Fibroblast of skin of abdomen (primary cell): ENCODE measurements around the gene MBD3L2B.

Experiments used
- DNase-seq: peaks from one replicate; pipeline ENCODE4 v3.0.0-alpha.2; 2013

The MBD3L2B gene

DNA sequence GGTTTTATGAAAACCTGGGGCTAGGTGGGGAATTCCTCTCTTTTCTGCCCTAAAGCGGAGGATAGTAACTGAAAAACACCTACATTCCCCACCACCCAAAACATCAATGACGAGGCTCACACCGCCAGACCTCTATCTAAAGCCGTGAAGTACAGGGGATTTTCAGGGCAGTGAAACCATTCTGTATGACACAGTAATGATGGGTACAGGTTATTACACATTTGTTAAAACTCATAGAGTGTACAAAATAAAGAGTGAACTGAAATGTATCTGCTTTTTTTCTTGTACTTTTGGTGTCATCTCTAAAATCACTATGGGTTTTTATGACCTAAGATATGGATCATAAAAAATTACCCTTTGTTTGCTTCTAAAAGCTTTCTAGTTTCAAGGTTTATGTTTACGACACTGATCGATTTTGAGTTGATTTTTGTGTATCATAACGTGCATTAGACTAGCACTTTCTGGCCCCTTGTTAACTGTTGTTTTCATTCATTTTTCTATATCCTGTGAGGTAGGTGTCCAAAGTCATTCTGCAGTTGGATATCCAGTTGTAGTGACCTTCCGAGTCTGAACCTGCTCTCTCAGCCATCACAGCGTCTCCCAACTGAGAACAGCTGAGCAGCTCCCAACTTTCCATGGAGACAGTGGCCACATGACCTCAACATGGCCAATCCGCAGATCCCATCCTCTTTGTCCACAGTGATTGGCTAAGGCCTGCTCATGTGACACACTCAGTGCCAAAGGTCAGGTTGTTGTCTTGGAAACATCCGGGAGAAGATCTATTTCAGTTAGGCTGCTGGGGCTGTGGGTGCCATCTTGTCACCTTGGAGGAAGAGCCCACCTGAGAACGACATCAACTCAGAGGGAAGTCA, 10.3 kb downstream of the MBD3L2B start:
- DNase-seq: no peak

DNA sequence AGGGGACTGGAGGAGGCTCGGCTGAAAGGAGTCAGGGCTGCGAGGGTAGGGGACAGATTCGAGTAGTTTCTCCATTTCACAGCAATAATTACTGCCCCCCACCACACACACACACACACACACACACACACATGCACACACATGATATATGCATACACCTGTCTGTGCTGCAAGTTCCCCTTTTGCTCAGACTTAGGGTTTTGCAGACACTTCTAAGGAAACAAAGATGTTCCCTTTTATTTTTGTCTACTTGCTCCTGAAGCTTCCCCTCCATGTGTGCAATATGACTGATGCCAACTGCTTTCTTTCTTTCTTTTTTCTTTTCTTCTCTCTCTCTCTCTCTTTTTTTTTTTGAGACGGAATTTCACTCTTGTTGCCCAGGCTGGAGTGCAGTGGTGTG, 13.4 kb downstream of the MBD3L2B start:
- DNase-seq: no peak

- DNase-seq: no peak
Observed at GRCh38 chr19:7006135-7006704, 15.0 kb downstream of the MBD3L2B start.

DNA sequence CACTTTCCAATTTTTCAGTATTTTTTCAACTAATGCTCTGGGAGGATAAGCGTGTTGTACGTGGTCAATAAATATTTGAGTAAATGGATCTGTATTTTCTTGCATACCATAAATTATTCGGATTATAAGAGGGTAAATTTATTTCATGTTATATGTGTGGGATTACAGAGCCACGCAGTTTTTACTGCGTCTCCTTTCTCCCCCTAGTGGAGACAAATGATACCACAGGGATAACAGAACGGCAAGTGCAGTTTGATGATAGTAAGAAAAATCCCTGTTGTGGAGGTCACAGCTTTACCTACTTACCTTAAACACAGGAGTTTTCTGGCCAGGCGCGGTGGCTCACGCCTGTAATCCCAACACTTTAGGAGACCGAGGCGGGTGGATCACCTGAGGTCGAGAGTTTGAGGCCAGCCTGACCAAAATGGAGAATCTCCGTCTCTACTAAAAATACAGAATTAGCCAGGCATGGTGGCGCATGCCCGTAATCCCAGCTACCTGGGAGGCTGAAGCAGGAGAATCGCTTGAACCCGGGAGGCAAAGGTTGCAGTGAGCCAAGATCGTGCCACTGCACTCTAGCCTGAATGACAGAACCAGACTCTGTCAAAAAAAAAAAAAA, 16.8 kb downstream of the MBD3L2B start:
- DNase-seq: no peak

GRCh38 chr19:7000816-7001215, 20.4 kb downstream of the MBD3L2B start:
- no peak for DNase-seq

- DNase-seq: no peak
Observed at GRCh38 chr19:7000333-7000732, 20.9 kb downstream of the MBD3L2B start.

- DNase-seq: no peak
Observed at GRCh38 chr19:6999933-7000332, 21.3 kb downstream of the MBD3L2B start.

GRCh38 chr19:6997679-6998445, 23.4 kb downstream of the MBD3L2B start:
- DNase-seq: no peak

DNA sequence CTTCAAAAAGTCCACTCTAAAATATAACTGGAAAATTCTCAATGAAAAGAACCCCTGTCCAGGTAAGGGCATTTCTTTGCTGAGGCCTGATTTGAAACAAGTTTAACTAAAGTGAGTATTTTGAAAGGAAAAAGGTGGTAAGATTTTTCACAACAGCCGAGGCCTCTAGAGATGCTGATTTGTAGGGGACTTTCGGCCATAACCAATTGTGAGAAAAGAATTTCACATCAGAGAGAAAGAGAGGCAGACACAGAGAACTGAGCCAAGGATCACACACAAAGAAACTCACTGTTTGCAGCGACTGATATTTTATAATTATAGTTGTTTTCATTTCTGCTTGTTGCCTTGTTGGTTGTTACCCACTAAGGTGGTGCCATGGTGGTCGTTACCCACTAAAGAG, 24.4 kb downstream of the MBD3L2B start:
- no peak for DNase-seq

DNA sequence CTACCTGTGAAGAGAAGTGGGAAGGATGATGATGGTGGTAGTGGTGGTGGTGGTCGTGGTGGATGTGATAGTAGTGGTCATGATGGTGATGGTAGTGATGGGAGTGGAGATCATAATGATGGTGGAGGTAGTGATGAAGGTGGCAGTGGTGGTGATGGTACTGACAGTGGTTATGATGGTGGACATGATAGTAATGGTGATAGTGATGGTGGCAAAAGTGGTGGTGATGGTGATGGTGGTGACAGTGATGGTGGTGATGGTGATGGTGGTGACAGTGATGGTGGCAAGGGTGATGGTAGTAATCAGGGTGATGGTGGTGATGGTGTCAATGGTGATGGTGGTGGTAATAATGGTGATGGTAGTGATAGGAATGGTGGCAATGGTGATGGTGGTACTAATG, 26.2 kb downstream of the MBD3L2B start:
- no peak for DNase-seq

- DNase-seq: no peak
Observed at GRCh38 chr19:6988257-6988656, 33.0 kb downstream of the MBD3L2B start.

- DNase-seq: no peak
Observed at GRCh38 chr19:6987850-6988249, 33.4 kb downstream of the MBD3L2B start.

DNA sequence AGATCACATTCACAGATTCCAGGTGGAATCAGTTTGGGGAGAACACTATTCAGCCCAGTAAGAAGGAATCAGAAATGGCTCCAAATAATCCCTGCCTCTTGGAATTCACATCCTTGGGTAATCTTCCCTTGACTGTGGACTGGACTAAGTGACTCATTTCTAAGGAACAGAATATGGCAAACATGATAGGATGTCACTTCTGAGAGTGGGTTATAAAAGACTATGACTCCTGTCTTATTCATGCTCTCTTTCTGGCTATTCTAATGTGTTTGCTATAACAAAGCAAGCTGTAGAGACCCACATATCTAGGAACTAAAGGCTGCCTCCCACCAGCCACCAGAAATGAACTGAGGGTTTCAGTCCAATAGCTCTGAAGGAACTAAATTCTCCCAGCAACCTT, 37.8 kb downstream of the MBD3L2B start:
- no peak for DNase-seq

GRCh38 chr19:6979399-6979798, 41.8 kb downstream of the MBD3L2B start:
- no peak for DNase-seq

GRCh38 chr19:6976197-6976596, 45.0 kb downstream of the MBD3L2B start:
- no peak for DNase-seq

GRCh38 chr19:6971366-6971765, 49.9 kb downstream of the MBD3L2B start:
- no peak for DNase-seq

DNA sequence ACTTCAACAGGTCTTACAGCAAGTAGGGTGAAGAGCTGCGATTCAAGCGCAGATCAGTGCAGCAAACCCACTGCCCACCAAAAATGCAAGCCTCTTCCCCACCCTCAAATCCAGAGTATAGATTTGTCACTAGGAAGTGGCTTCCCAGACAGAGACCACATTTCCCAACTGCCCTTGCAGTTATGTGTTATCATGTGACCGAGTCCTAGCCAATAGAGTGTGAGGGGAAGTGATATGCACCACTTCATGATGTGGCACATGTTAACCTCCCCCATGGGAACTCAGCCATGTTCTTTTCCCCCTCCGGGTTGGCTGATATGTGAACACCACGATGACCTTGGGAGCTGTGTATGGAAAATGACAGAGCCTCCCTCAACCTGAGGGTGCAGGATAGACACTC, 50.8 kb downstream of the MBD3L2B start:
- DNase-seq: no peak

- DNase-seq: no peak
Observed at GRCh38 chr19:6970021-6970420, 51.2 kb downstream of the MBD3L2B start.

DNA sequence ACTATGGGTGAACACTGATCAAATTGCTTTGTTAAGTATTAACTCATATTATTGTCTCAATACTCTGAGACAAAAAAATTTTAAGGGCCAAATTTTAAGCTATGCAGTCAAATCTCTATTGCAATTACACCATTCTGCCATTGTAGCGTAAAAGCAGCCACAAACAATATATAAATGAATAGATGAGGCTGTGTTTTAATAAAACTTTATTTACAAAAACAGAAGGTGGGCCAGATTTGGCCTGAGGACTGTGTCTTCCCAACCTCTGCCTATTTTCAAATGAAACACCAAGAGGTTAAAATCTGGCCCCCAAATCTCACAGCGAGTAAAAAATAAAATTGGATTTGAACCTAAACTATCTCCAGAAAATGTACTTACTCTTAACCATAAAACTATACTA, 51.7 kb downstream of the MBD3L2B start:
- no peak for DNase-seq
